Left lobe of liver (tissue), 2 donors: ENCODE results near the gene UBR3. TPM values are rescaled to one million over a fixed set of nuclear protein-coding genes. Genes with fewer than 3 reads are reported as not detected.
"Not testable (repeated sequence)": the region's sequence is repeated elsewhere in the genome, so short reads cannot be mapped to it uniquely, and the experiment has no call there.

Experiments used
- ATAC-seq: fragments of 200-7000 bp; cut with Tn5 transposase; one replicate; pipeline ENCODE4 v1.9.1; 2020; ENCODE audit warnings: mild to moderate bottlenecking, moderate library complexity
- DNase-seq: peaks from one replicate; pipeline ENCODE4 v3.0.0-alpha.2; 2020; ENCODE audit warnings: low spot score
- total RNA-seq: library from RNA; stranded (reverse); gene quantifications from one replicate; pipeline ENCODE4 v1.2.1, GENCODE V29; 2021
- donor health status: DM: no; HTN: no; CAD: no; lungs with moderate emphysema.
- donor health status: DM: no; HTN: yes; CAD: no.

The UBR3 gene
- total RNA-seq = 27.6 TPM

GRCh38 chr2:169827272-169828140, at the start of gene UBR3:
TSS of gene UBR3 (plus strand) at chr2:169827454. CDS start at chr2:169827508, 54 bp downstream.
- DNase-seq (peak; percentile 94), ATAC-seq (peak; percentile 81)

GRCh38 chr2:169778446-169778845, 48.8 kb upstream of the UBR3 start:
- ATAC-seq (no peak), DNase-seq (no peak)

- ATAC-seq (no peak), DNase-seq (no peak)
Measured at GRCh38 chr2:169781249-169782013, 45.8 kb upstream of the UBR3 start.

- no peak for ATAC-seq
Measured at GRCh38 chr2:169782513-169782912, 44.7 kb upstream of the UBR3 start.

GRCh38 chr2:169790581-169790980, 36.7 kb upstream of the UBR3 start:
- ATAC-seq (no peak), DNase-seq (no peak)

More at GRCh38 chr2:169782513-169782912, 44.7 kb upstream of the UBR3 start:
- no peak for DNase-seq

- DNase-seq (no peak), ATAC-seq (no peak)
Measured at GRCh38 chr2:169795181-169795580, 32.1 kb upstream of the UBR3 start.

- ATAC-seq (no peak), DNase-seq (no peak)
Measured at GRCh38 chr2:169796441-169796840, 30.8 kb upstream of the UBR3 start.

- DNase-seq = no peak
- no peak for ATAC-seq
Measured at GRCh38 chr2:169797601-169798000, 29.7 kb upstream of the UBR3 start.

- ATAC-seq = no peak
- DNase-seq = no peak
Measured at GRCh38 chr2:169798397-169798717, 28.9 kb upstream of the UBR3 start.

- DNase-seq (peak; percentile 94), ATAC-seq (peak; percentile 99)
Measured at GRCh38 chr2:169798718-169799592, 28.3 kb upstream of the UBR3 start, which contains the start of gene SSB. TSS of gene SSB (plus strand) at chr2:169798871. CDS start at chr2:169800961, 2,090 bp downstream.

- ATAC-seq (no peak), DNase-seq (no peak)
Measured at GRCh38 chr2:169803480-169803879, 23.8 kb upstream of the UBR3 start.

GRCh38 chr2:169806586-169806985, 20.7 kb upstream of the UBR3 start:
- ATAC-seq (no peak), DNase-seq (no peak)

- no peak for ATAC-seq
Measured at GRCh38 chr2:169808221-169808620, 19.0 kb upstream of the UBR3 start.

GRCh38 chr2:169815849-169816248, 11.4 kb upstream of the UBR3 start:
- ATAC-seq (no peak), DNase-seq (no peak)

More at GRCh38 chr2:169808221-169808620, 19.0 kb upstream of the UBR3 start:
- DNase-seq = no peak

GRCh38 chr2:169816961-169817360, 10.3 kb upstream of the UBR3 start:
- DNase-seq, ATAC-seq: not testable (repeated sequence)

GRCh38 chr2:169817369-169817768, 9.9 kb upstream of the UBR3 start:
- not testable (repeated sequence) for DNase-seq, ATAC-seq

- DNase-seq = no peak
- ATAC-seq = no peak
Measured at GRCh38 chr2:169818241-169818640, 9.0 kb upstream of the UBR3 start.

- DNase-seq (no peak), ATAC-seq (no peak)
Measured at GRCh38 chr2:169819106-169819505, 8.1 kb upstream of the UBR3 start.

GRCh38 chr2:169820101-169820500, 7.2 kb upstream of the UBR3 start:
- DNase-seq, ATAC-seq: not testable (repeated sequence)

- ATAC-seq (no peak), DNase-seq (no peak)
Measured at GRCh38 chr2:169822036-169822435, 5.2 kb upstream of the UBR3 start.
